ENCODE measurements around the gene PCK1. TPM values are rescaled to one million over a fixed set of nuclear protein-coding genes. Genes with fewer than 3 reads are reported as not detected.

PCK1 gene
- total and polyA plus RNA-seq, 2 donors (not counting 3 experiments of a cell fraction or from before 2014, with no cell fraction given), result not detected

GRCh38 chr20:57522380-57523140 is 38.4 kb upstream of the PCK1 start:
- ChIA-PET POLR2A (no interaction called here), CTCF (interaction anchor here (0.8 to 2.6 kb wide), 3 partner anchors 24 to 142 kb away, joined by 3 to 6 read pairs (median 3); no protein-coding TSS in a partner anchor)
- no peak overlapping the region for H3K9ac ChIP-seq (replicated peaks; ENCODE audit: extremely low read depth, insufficient read depth, low read length)
- no peak overlapping the region for H3K4me2 ChIP-seq (ENCODE audit: insufficient read depth, low read length)
- H3K9me1 ChIP-seq (replicated peaks; ENCODE audit: control insufficient read depth, extremely low read depth, insufficient read depth, low read length), result no peaks in the 10 kb centered on the region
- no peaks in the 10 kb centered on the region for H3K36me3 ChIP-seq (ENCODE audit: control insufficient read depth in 2 of 2, extremely low read depth in 1 of 2, insufficient read depth in 2 of 2, low read length in 2 of 2)
- H3K4me1 ChIP-seq (ENCODE audit: control insufficient read depth, extremely low read depth, insufficient read depth, low read length), result no peaks in the 10 kb centered on the region
- peaks cover 0 to 5% of the 10 kb centered on the region in 2 experiments for H3K27me3 ChIP-seq (ENCODE audit: control insufficient read depth in 2 of 2, insufficient read depth in 2 of 2, low read length in 2 of 2)
- H3K27ac ChIP-seq (ENCODE audit: insufficient read depth, low read depth, low read length), result no peak overlapping the region
- dilution Hi-C loops (cut with MboI; ENCODE audit: extremely low pct_ligation_motif_present, low sequenced_read_pairs) (no loop called here), intact Hi-C loops (cut with micrococcal nuclease) (no loop called here)
- no peak for DNase-seq (ENCODE audit: low read depth, low spot score)
- no peak overlapping the region for H2AFZ ChIP-seq (ENCODE audit: low read depth, low read length)
- no TSS peak for BruUV-seq (replicated peaks)
- H4K20me1 ChIP-seq (replicated peaks; ENCODE audit: control insufficient read depth, extremely low read depth, insufficient read depth, low read length), result no peaks in the 10 kb centered on the region
- H3K9me3 ChIP-seq (replicated peaks; ENCODE audit: control insufficient read depth, insufficient read depth, low read length), result no peaks in the 10 kb centered on the region
- no peaks in the 10 kb centered on the region for H3K79me2 ChIP-seq (ENCODE audit: control insufficient read depth, insufficient read depth, low read length)
- no peak for FAIRE-seq
- H3K4me3 ChIP-seq (replicated peaks in 1 of 3; ENCODE audit: insufficient read depth in 1 of 3, low read depth in 1 of 3, low read length in 3 of 3), result no peak overlapping the region
- TF ChIP-seq, protein P1, sequence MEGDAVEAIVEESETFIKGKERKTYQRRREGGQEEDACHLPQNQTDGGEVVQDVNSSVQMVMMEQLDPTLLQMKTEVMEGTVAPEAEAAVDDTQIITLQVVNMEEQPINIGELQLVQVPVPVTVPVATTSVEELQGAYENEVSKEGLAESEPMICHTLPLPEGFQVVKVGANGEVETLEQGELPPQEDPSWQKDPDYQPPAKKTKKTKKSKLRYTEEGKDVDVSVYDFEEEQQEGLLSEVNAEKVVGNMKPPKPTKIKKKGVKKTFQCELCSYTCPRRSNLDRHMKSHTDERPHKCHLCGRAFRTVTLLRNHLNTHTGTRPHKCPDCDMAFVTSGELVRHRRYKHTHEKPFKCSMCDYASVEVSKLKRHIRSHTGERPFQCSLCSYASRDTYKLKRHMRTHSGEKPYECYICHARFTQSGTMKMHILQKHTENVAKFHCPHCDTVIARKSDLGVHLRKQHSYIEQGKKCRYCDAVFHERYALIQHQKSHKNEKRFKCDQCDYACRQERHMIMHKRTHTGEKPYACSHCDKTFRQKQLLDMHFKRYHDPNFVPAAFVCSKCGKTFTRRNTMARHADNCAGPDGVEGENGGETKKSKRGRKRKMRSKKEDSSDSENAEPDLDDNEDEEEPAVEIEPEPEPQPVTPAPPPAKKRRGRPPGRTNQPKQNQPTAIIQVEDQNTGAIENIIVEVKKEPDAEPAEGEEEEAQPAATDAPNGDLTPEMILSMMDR (IDR thresholded peaks at IDR 0.05; ENCODE audit: extremely low read depth in 1 of 2, insufficient read depth in 1 of 2, low read depth in 1 of 2, low read length in 2 of 2), result no peak
- TF ChIP-seq MAX (IDR thresholded peaks at IDR 0.05; ENCODE audit: insufficient read depth, insufficient read length), result no peak
- no peak for TF ChIP-seq POLR2AphosphoS5 (IDR thresholded peaks at IDR 0.05; ENCODE audit: insufficient read depth, low read depth, low read length)

GRCh38 chr20:57523782-57524181 is 37.1 kb upstream of the PCK1 start:
- CTCF ChIA-PET, result no interaction called here
- intact Hi-C loops (cut with micrococcal nuclease) (no loop called here), dilution Hi-C loops (cut with MboI; ENCODE audit: extremely low pct_ligation_motif_present, low sequenced_read_pairs) (no loop called here)
- no peak for FAIRE-seq
- POLR2A ChIA-PET, result no interaction called here
- H3K27me3 ChIP-seq (ENCODE audit: control insufficient read depth in 2 of 2, insufficient read depth in 2 of 2, low read length in 2 of 2), result peaks cover 0 to 5% of the 10 kb centered on the region in 2 experiments
- no peaks in the 10 kb centered on the region for H4K20me1 ChIP-seq (replicated peaks; ENCODE audit: control insufficient read depth, extremely low read depth, insufficient read depth, low read length)
- H3K4me1 ChIP-seq (ENCODE audit: control insufficient read depth, extremely low read depth, insufficient read depth, low read length), result no peaks in the 10 kb centered on the region
- no peak overlapping the region for H3K4me2 ChIP-seq (ENCODE audit: insufficient read depth, low read length)
- H3K4me3 ChIP-seq (replicated peaks in 1 of 3; ENCODE audit: insufficient read depth in 1 of 3, low read depth in 1 of 3, low read length in 3 of 3), result no peak overlapping the region
- no peaks in the 10 kb centered on the region for H3K9me1 ChIP-seq (replicated peaks; ENCODE audit: control insufficient read depth, extremely low read depth, insufficient read depth, low read length)
- no peak for DNase-seq (ENCODE audit: low read depth, low spot score)
- H2AFZ ChIP-seq (ENCODE audit: low read depth, low read length), result no peak overlapping the region
- no TSS peak for BruUV-seq (replicated peaks)
- no peak overlapping the region for H3K27ac ChIP-seq (ENCODE audit: insufficient read depth, low read depth, low read length)
- H3K9ac ChIP-seq (replicated peaks; ENCODE audit: extremely low read depth, insufficient read depth, low read length), result no peak overlapping the region
- H3K79me2 ChIP-seq (ENCODE audit: control insufficient read depth, insufficient read depth, low read length), result no peaks in the 10 kb centered on the region
- TF ChIP-seq, protein P1 (IDR thresholded peaks at IDR 0.05; ENCODE audit: extremely low read depth in 1 of 2, insufficient read depth in 1 of 2, low read depth in 1 of 2, low read length in 2 of 2), result no peak
- no peak for TF ChIP-seq MAX (IDR thresholded peaks at IDR 0.05; ENCODE audit: insufficient read depth, insufficient read length)
- TF ChIP-seq POLR2AphosphoS5 (IDR thresholded peaks at IDR 0.05; ENCODE audit: insufficient read depth, low read depth, low read length), result no peak
- TF ChIP-seq MYC (IDR thresholded peaks at IDR 0.05; ENCODE audit: low read depth, low read length), result no peak
- TF ChIP-seq FOS (IDR thresholded peaks at IDR 0.05; ENCODE audit: borderline replicate concordance, insufficient read depth, low read length), result no peak
- no peak for TF ChIP-seq JUN (IDR thresholded peaks at IDR 0.05; ENCODE audit: borderline replicate concordance, insufficient read depth, insufficient read length, low read depth)
- TF ChIP-seq EZH2 (IDR thresholded peaks at IDR 0.05; ENCODE audit: borderline replicate concordance, low read depth, low read length, severe bottlenecking), result no peak
- no peak for TF ChIP-seq GATA2 (IDR thresholded peaks at IDR 0.05; ENCODE audit: insufficient read depth, insufficient read length, low read depth, low read length)
- TF ChIP-seq POLR2A (IDR thresholded peaks at IDR 0.05; ENCODE audit: low read depth, low read length), result no peak
- no peaks in the 10 kb centered on the region for H3K36me3 ChIP-seq (ENCODE audit: control insufficient read depth in 2 of 2, extremely low read depth in 1 of 2, insufficient read depth in 2 of 2, low read length in 2 of 2)
- H3K9me3 ChIP-seq (replicated peaks; ENCODE audit: control insufficient read depth, insufficient read depth, low read length), result no peaks in the 10 kb centered on the region

Data from endothelial cell of umbilical vein (primary cell).